Mesothelial cell of epicardium (in vitro differentiated cells): ENCODE results near the gene MLEC. TPM values are rescaled to one million over a fixed set of nuclear protein-coding genes. Genes with fewer than 3 reads are reported as not detected.

Experiments
- DNase-seq, 2 experiments: peaks; one replicate each; pipeline ENCODE4 v3.0.0; 2021; ENCODE audit warnings: low spot score in 2 of 2; ENCODE audit not compliant: unreplicated experiment in 2 of 2
- H3K27ac Mint-ChIP-seq: 2 replicates; pipeline ENCODE4 v1.8.0; 2021; ENCODE audit warnings: mixed read lengths
- H3K27me3 Mint-ChIP-seq: 2 replicates; pipeline ENCODE4 v1.8.0; 2021; ENCODE audit warnings: low read depth, mixed read lengths
- H3K36me3 Mint-ChIP-seq: 2 replicates; pipeline ENCODE4 v1.8.0; 2021; ENCODE audit warnings: mixed read lengths
- H3K4me1 Mint-ChIP-seq: 2 replicates; pipeline ENCODE4 v1.8.0; 2021; ENCODE audit warnings: mixed read lengths
- H3K4me3 Mint-ChIP-seq: 2 replicates; pipeline ENCODE4 v1.8.0; 2021; ENCODE audit warnings: mild to moderate bottlenecking, moderate library complexity, mixed read lengths
- H3K9me3 Mint-ChIP-seq: 2 replicates; pipeline ENCODE4 v1.8.0; 2021; ENCODE audit warnings: mixed read lengths
- CTCF ChIP-seq: fragments of 200-600 bp; sonication (generic); IDR thresholded peaks from one replicate; pipeline ENCODE4 v1.5.0; 2021; ENCODE audit warnings: antibody characterized with exemption; ENCODE audit not compliant: unreplicated experiment
- total RNA-seq: library from RNA; stranded (reverse); gene quantifications from 3 replicates; pipeline ENCODE4 v1.2.1, GENCODE V29; 2021

The MLEC gene
- total RNA-seq, 1 donor from 2014 or later = 174 TPM

DNA sequence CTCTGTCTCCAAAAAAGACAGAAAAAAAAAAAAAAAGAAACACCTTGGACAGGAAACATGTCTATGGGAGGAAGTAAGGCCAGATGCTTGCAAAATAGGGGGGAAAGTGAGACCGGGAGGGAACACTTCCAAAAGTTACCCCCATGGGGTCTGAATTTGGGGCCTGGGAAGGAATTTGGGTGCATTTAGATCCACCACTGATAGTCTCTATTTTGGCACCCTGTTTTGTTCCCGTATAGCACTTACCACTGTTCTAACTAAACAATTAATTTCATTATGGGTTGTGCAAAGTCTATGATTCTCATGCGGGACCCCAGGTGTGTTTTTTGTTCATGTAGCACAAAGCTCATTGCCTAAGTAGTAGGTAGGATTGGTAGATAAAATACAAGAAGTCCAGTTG, 1.4 kb upstream of the MLEC start:
- no peaks in the 10 kb centered on the region for H3K36me3 Mint-ChIP-seq
- H3K27ac Mint-ChIP-seq = peak overlapping the region; percentile 87
- no peak for TF ChIP-seq CTCF
- no peaks in the 10 kb centered on the region for H3K9me3 Mint-ChIP-seq
- H3K4me1 Mint-ChIP-seq = peaks cover 28% of the 10 kb centered on the region
- DNase-seq = no peak
- no peaks in the 10 kb centered on the region for H3K27me3 Mint-ChIP-seq
- H3K4me3 Mint-ChIP-seq = peak overlapping the region; percentile 94

- no peaks in the 10 kb centered on the region for H3K9me3 Mint-ChIP-seq
- no peaks in the 10 kb centered on the region for H3K27me3 Mint-ChIP-seq
- H3K4me3 Mint-ChIP-seq = peak overlapping the region; percentile 94
- no peak for TF ChIP-seq CTCF
- DNase-seq = peak; percentile 95 to 96
- H3K36me3 Mint-ChIP-seq = no peaks in the 10 kb centered on the region
- H3K27ac Mint-ChIP-seq = peak overlapping the region; percentile 99
- H3K4me1 Mint-ChIP-seq = peaks cover 34% of the 10 kb centered on the region
Measured at GRCh38 chr12:120686151-120686689, 729 bp upstream of the MLEC start.

GRCh38 chr12:120687578-120688289, 785 bp downstream of the MLEC start:
- Mint-ChIP-seq H3K27ac (peak overlapping the region; percentile 91), H3K27me3 (no peaks in the 10 kb centered on the region), H3K4me3 (peak overlapping the region; percentile 90), H3K36me3 (no peaks in the 10 kb centered on the region), H3K4me1 (peaks cover 47% of the 10 kb centered on the region), H3K9me3 (no peaks in the 10 kb centered on the region)
- no peak for DNase-seq
- no peak for TF ChIP-seq CTCF

DNA sequence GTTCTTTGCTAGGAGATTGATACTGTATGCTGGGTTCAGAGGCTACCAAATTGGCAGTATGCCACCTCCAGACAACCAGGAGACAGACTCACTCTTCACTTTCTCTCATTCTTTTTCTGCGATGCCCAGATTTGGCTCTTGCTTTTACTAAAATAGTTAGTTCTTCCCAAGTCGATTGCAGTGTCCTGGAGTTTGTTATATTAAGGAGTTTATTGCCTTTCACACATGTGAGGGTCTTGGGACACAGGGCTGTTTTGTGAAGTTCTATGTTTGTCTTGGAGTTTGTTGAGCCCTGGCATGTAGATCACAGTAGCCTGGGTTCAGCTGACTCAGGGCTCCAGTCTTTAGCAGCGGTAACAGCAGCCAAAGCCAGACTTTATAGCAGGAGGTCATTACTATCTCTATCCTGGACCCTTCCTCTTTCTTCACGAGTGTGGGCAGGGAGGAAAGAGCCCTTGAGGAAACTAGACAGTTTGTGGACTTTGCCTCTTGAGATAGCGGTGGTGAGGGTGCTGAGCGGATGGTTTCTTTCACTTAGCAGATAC, 1.6 kb downstream of the MLEC start:
- TF ChIP-seq CTCF = no peak
- no peaks in the 10 kb centered on the region for H3K27me3 Mint-ChIP-seq
- no peak for DNase-seq
- peaks cover 55% of the 10 kb centered on the region for H3K4me1 Mint-ChIP-seq
- peak overlapping the region; percentile 90 for H3K4me3 Mint-ChIP-seq
- H3K27ac Mint-ChIP-seq = peak overlapping the region; percentile 91
- H3K9me3 Mint-ChIP-seq = no peaks in the 10 kb centered on the region
- peaks cover 3% of the 10 kb centered on the region for H3K36me3 Mint-ChIP-seq

DNA sequence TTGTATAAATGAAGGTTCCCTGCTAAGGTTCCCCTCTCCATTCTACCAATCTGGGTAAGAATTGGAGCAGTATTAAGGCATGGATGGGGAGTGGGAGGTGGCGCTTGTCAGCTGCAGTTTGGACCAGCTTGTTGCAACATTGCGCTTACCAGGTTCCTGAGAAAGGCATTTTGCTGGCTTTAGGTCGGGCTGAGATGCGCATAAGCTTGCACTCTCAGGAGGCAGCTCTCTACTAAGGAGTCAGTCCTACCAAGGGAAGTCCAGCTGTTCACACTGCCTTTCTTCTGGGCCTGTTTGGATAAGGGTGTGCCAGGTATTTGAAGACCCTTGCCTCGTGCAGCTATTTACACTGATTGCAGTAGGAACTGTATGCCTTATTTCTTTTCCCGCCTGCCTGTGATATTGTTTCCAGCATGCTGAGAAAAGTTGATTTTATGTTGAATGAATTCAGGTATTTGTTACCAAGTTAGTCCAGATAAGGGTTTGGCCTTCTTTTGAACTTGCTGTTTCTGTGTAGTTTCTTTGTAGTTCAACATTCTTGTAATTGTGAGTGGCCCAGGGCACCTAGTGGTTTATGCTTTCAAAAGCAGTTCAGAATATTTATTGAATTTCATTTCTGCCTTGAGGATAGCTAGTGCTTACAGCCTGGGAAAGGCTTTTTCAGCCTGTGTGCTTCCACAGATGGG, 2.6 kb downstream of the MLEC start:
- Mint-ChIP-seq H3K36me3 (peaks cover 9% of the 10 kb centered on the region), H3K27ac (peak overlapping the region; percentile 91), H3K4me1 (peaks cover 59% of the 10 kb centered on the region), H3K9me3 (no peaks in the 10 kb centered on the region), H3K27me3 (no peaks in the 10 kb centered on the region), H3K4me3 (peak overlapping the region; percentile 90)
- TF ChIP-seq CTCF = no peak
- no peak for DNase-seq
